HepG2 (cell line): ENCODE data around the gene TBC1D20. TPM values are rescaled to one million over a fixed set of nuclear protein-coding genes. Genes with fewer than 3 reads are reported as not detected.

Experiments used
- AGO2 ChIP-seq: fragments of 200-400 bp; formaldehyde crosslinking; optimal IDR thresholded peaks from 2 replicates; pipeline ENCODE3; 2017; ENCODE audit warnings: mild to moderate bottlenecking, low read depth, low read length, moderate library complexity
- CAMTA2 ChIP-seq: sonication (generic); formaldehyde crosslinking; IDR thresholded peaks from 2 replicates; pipeline ENCODE4 v1.4.0; 2020; ENCODE audit warnings: mild to moderate bottlenecking, missing genetic modification reagents, borderline replicate concordance
- CREM ChIP-seq, 2 experiments: sonication (generic) in 1 of 2; formaldehyde crosslinking in 1 of 2; IDR thresholded peaks; 2 replicates each; pipeline versions ENCODE4 v1.4.0 to v1.6.1; 2016 to 2020; ENCODE audit warnings: antibody characterized with exemption in 1 of 2, mild to moderate bottlenecking in 1 of 2, missing genetic modification reagents in 1 of 2
- HNRNPL ChIP-seq: fragments of 200-400 bp; formaldehyde crosslinking; IDR thresholded peaks from 2 replicates; pipeline ENCODE4 v1.6.1; 2017; ENCODE audit warnings: mild to moderate bottlenecking, low read depth, low read length
- HOXA3 ChIP-seq: sonication (generic); formaldehyde crosslinking; IDR thresholded peaks from 2 replicates; pipeline ENCODE4 v1.5.0; 2020; ENCODE audit warnings: missing genetic modification reagents
- JUN ChIP-seq: sonication (generic); formaldehyde crosslinking; IDR thresholded peaks from 2 replicates; pipeline ENCODE4 v1.4.0; 2020; ENCODE audit warnings: mild to moderate bottlenecking, missing genetic modification reagents
- MBNL3 ChIP-seq: fragments of 250-450 bp; sonication (Bioruptor Pico); conservative IDR thresholded peaks from 2 replicates; pipeline ENCODE4 v1.8.0; 2022; ENCODE audit warnings: mild to moderate bottlenecking, inconsistent platforms
- MLLT10 ChIP-seq: sonication (generic); formaldehyde crosslinking; IDR thresholded peaks from 2 replicates; pipeline ENCODE4 v1.4.0; 2020; ENCODE audit warnings: missing genetic modification reagents
- MXI1 ChIP-seq: IDR thresholded peaks from 3 replicates; pipeline ENCODE4 v1.6.1; 2012; ENCODE audit warnings: low read depth, low read length, inconsistent platforms, borderline replicate concordance
- NCOA2 ChIP-seq: sonication (generic); formaldehyde crosslinking; IDR thresholded peaks from 2 replicates; pipeline ENCODE4 v1.8.0; 2022; ENCODE audit warnings: inconsistent platforms
- PCBP1 ChIP-seq: fragments of 200-400 bp; formaldehyde crosslinking; IDR thresholded peaks from 2 replicates; pipeline ENCODE4 v1.6.1; 2017; ENCODE audit warnings: mild to moderate bottlenecking, low read depth, low read length, borderline replicate concordance
- PHF5A ChIP-seq: IDR thresholded peaks from one replicate; pipeline ENCODE4 v1.6.1; 2018; ENCODE audit warnings: low read depth, missing genetic modification reagents; ENCODE audit not compliant: unreplicated experiment
- POLR2AphosphoS2 ChIP-seq: IDR thresholded peaks from 2 replicates; pipeline ENCODE4 v1.6.1; 2011; ENCODE audit warnings: low read depth, low read length, improper control_type of control experiment
- SMARCC2 ChIP-seq: fragments of 450-650 bp; IDR thresholded peaks from 2 replicates; pipeline ENCODE4 v1.6.1; 2017; ENCODE audit warnings: antibody characterized with exemption, mild to moderate bottlenecking
- ZNF230 ChIP-seq: sonication (generic); formaldehyde crosslinking; IDR thresholded peaks from 2 replicates; pipeline ENCODE4 v1.4.0; 2020; ENCODE audit warnings: mild to moderate bottlenecking, missing genetic modification reagents
- ZNF282 ChIP-seq: fragments of 450-650 bp; IDR thresholded peaks from 2 replicates; pipeline ENCODE4 v1.6.1; 2018; ENCODE audit not compliant: partially characterized antibody
- ZNF543 ChIP-seq: sonication (generic); formaldehyde crosslinking; IDR thresholded peaks from 2 replicates; pipeline ENCODE4 v1.4.0; 2020; ENCODE audit warnings: mild to moderate bottlenecking, missing genetic modification reagents
- ZNF564 ChIP-seq: sonication (generic); formaldehyde crosslinking; IDR thresholded peaks from 2 replicates; pipeline ENCODE4 v1.8.1; 2023; ENCODE audit warnings: mild to moderate bottlenecking, missing genetic modification reagents
- ZNF776 ChIP-seq: sonication (generic); formaldehyde crosslinking; IDR thresholded peaks from 2 replicates; pipeline ENCODE4 v1.4.0; 2020; ENCODE audit warnings: mild to moderate bottlenecking, missing genetic modification reagents
- polyA plus RNA-seq, 8 experiments: library from polyadenylated mRNA; depleted of rRNA in 3 of 8; stranded (reverse) in 7 of 8; unstranded in 1 of 8; fragments of >200 nt; fragmentation: Illumina TruSeq in 4 of 8; extraction: Trizol in 4 of 8; gene quantifications; 2 replicates each; pipeline versions ENCODE4 v1.2.1 to v1.2.3, GENCODE V29; 2011 to 2016; ENCODE audit warnings: low read depth in 4 of 8, missing spikeins in 1 of 8, mixed read lengths in 1 of 8; ENCODE audit not compliant: insufficient read depth in 1 of 8
- total RNA-seq, 5 experiments: library from RNA; depleted of rRNA; stranded (reverse); fragments of >200 nt; fragmentation: Illumina TruSeq; extraction: Trizol; gene quantifications; 2 replicates each; pipeline ENCODE4 v1.2.3, GENCODE V29; 2016; ENCODE audit warnings: low read depth in 1 of 5
- TF ChIP-seq, protein P1 (sequence below): sonication (generic); formaldehyde crosslinking; IDR thresholded peaks from 2 replicates; pipeline ENCODE4 v1.4.0; 2020; ENCODE audit warnings: missing genetic modification reagents
- TF ChIP-seq, protein P2 (sequence below): sonication (generic); formaldehyde crosslinking; IDR thresholded peaks from 2 replicates; pipeline ENCODE4 v1.4.0; 2020; ENCODE audit warnings: missing genetic modification reagents, mild to moderate bottlenecking, borderline replicate concordance
- TF ChIP-seq, protein P3 (sequence below): IDR thresholded peaks from 2 replicates; pipeline ENCODE4 v1.6.1; 2016; ENCODE audit warnings: control low read depth
- TF ChIP-seq, protein P4 (sequence below): sonication (generic); formaldehyde crosslinking; IDR thresholded peaks from 2 replicates; pipeline ENCODE4 v1.4.0; 2020; ENCODE audit warnings: missing genetic modification reagents, mild to moderate bottlenecking, borderline replicate concordance

TBC1D20 gene
- total and polyA plus RNA-seq, 2 of the 13 experiments (the other 11 are each of a cell fraction or from before 2014, with no cell fraction given) = 36.6 to 47.1 TPM

DNA sequence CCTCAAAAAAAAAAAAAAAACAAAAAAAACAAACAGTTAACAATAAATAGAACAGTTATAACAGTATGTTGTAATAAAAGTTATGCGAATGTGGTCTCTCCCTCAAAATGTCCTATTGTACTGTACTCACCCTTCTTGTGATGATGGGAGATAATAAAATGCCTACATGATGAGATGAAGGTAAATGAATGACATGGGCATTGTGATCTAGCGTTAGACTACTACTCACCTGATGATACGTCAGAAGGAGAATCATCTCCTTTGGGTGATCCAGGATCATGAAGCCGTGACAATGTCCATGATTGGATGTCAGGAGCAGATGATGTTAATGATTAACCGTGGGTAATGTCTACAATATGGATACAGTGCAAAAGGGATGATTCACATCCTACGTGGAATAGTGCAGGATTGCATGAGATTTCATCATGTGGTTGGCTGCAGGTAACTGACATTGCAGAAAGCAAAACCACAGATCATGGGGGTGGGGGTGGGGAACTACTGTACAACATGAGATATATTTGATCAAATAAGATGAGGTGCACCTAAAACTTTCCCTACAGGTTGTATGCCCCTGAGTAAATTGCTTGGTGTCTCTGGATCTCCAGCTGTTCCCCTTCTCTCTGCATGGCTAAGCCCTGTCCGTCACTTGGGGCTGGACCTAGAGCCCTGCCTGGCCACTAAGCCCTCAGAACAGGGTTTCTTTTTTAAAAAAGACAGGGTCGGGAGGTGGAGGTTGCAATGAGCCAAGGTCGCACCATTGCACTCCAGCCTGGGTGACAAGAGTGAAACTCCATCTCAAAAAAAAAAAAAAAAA lies 60.4 kb downstream of the TBC1D20 start (continued):
- TF ChIP-seq MXI1 = peak; percentile 80; the same call in 1 of the 3 replicates
- TF ChIP-seq ZNF543 (CRISPR knock-in tag) = 0 out of 2 replicates have a peak, but pooled peaks have one; percentile 2
- TF ChIP-seq CAMTA2 (CRISPR knock-in tag) = no peak
- no peak for TF ChIP-seq ZNF230
- TF ChIP-seq, protein P1, sequence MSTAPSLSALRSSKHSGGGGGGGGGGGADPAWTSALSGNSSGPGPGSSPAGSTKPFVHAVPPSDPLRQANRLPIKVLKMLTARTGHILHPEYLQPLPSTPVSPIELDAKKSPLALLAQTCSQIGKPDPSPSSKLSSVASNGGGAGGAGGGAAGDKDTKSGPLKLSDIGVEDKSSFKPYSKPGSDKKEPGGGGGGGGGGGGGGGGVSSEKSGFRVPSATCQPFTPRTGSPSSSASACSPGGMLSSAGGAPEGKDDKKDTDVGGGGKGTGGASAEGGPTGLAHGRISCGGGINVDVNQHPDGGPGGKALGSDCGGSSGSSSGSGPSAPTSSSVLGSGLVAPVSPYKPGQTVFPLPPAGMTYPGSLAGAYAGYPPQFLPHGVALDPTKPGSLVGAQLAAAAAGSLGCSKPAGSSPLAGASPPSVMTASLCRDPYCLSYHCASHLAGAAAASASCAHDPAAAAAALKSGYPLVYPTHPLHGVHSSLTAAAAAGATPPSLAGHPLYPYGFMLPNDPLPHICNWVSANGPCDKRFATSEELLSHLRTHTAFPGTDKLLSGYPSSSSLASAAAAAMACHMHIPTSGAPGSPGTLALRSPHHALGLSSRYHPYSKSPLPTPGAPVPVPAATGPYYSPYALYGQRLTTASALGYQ (CRISPR knock-in tag) = no peak
- no peak for TF ChIP-seq ZNF282
- peak; percentile 96 for TF ChIP-seq CREM (IDR thresholded peaks at IDR 0.05)
- TF ChIP-seq CREM (CRISPR knock-in tag; IDR thresholded peaks at IDR 0.05) = no peak
- TF ChIP-seq, protein P2, sequence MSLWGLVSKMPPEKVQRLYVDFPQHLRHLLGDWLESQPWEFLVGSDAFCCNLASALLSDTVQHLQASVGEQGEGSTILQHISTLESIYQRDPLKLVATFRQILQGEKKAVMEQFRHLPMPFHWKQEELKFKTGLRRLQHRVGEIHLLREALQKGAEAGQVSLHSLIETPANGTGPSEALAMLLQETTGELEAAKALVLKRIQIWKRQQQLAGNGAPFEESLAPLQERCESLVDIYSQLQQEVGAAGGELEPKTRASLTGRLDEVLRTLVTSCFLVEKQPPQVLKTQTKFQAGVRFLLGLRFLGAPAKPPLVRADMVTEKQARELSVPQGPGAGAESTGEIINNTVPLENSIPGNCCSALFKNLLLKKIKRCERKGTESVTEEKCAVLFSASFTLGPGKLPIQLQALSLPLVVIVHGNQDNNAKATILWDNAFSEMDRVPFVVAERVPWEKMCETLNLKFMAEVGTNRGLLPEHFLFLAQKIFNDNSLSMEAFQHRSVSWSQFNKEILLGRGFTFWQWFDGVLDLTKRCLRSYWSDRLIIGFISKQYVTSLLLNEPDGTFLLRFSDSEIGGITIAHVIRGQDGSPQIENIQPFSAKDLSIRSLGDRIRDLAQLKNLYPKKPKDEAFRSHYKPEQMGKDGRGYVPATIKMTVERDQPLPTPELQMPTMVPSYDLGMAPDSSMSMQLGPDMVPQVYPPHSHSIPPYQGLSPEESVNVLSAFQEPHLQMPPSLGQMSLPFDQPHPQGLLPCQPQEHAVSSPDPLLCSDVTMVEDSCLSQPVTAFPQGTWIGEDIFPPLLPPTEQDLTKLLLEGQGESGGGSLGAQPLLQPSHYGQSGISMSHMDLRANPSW (CRISPR knock-in tag) = no peak; the same call in 1 of the 2 replicates
- TF ChIP-seq NCOA2 (CRISPR knock-in tag) = peak; percentile 91
- no peak for TF ChIP-seq PCBP1
- TF ChIP-seq ZNF776 = no peak
- TF ChIP-seq MBNL3 (CRISPR knock-in tag) = no peak
- TF ChIP-seq HOXA3 (CRISPR knock-in tag) = peak; percentile 85
- TF ChIP-seq POLR2AphosphoS2 = no peak
- TF ChIP-seq JUN (CRISPR knock-in tag) = peak; percentile 98
- peak; percentile 77 for TF ChIP-seq ZNF564
- TF ChIP-seq PHF5A = peak; percentile 97
- TF ChIP-seq, protein P3, sequence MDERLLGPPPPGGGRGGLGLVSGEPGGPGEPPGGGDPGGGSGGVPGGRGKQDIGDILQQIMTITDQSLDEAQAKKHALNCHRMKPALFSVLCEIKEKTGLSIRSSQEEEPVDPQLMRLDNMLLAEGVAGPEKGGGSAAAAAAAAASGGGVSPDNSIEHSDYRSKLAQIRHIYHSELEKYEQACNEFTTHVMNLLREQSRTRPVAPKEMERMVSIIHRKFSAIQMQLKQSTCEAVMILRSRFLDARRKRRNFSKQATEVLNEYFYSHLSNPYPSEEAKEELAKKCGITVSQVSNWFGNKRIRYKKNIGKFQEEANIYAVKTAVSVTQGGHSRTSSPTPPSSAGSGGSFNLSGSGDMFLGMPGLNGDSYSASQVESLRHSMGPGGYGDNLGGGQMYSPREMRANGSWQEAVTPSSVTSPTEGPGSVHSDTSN (CRISPR knock-in tag) = no peak
- TF ChIP-seq HNRNPL = no peak
- TF ChIP-seq, protein P4, sequence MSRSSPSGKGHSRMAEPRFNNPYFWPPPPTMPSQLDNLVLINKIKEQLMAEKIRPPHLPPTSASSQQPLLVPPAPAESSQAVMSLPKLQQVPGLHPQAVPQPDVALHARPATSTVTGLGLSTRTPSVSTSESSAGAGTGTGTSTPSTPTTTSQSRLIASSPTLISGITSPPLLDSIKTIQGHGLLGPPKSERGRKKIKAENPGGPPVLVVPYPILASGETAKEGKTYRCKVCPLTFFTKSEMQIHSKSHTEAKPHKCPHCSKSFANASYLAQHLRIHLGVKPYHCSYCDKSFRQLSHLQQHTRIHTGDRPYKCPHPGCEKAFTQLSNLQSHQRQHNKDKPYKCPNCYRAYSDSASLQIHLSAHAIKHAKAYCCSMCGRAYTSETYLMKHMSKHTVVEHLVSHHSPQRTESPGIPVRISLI (CRISPR knock-in tag) = peak; percentile 95
- 0 out of 2 replicates have a peak, but pooled peaks have one; percentile 26 for TF ChIP-seq SMARCC2
- no peak for TF ChIP-seq MLLT10 (CRISPR knock-in tag)
- peak; percentile 24 for TF ChIP-seq AGO2
